PC-3 (cell line): ENCODE data around the gene EDC4. TPM values are rescaled to one million over a fixed set of nuclear protein-coding genes. Genes with fewer than 3 reads are reported as not detected.

Experiments used
- ATAC-seq: fragments of 200-7000 bp; cut with Tn5 transposase; 2 replicates; pipeline ENCODE4 v1.9.1; 2020; ENCODE audit warnings: mild to moderate bottlenecking, moderate library complexity
- BruUV-seq: library from RNA; stranded (reverse); fragments of 400-500 nt; replicated peaks from 2 replicates; lab custom pipeline; 2021; lab: Mats Ljungman, UMichigan
- CTCF ChIA-PET: fragments of 300-600 bp; sonication (Branson Sonifier 250); formaldehyde crosslinking; loops from one replicate; lab custom pipeline; 2022; ENCODE audit warnings: antibody characterized with exemption; lab: Charles Lee
- POLR2A ChIA-PET: fragments of 300-600 bp; sonication (Branson Sonifier 250); formaldehyde crosslinking; loops from one replicate; lab custom pipeline; 2022; ENCODE audit warnings: antibody characterized with exemption; ENCODE audit not compliant: unreplicated experiment; lab: Charles Lee
- DNase-seq: peaks from one replicate; pipeline ENCODE4 v3.0.0-alpha.2; 2015
- H2AFZ ChIP-seq: fragments of 300-600 bp; sonication (generic); 2 replicates; pipeline ENCODE4 v1.6.0; 2016; ENCODE audit warnings: antibody characterized with exemption, low read length
- H3F3A ChIP-seq: fragments of 300-600 bp; sonication (generic); one replicate; pipeline ENCODE4 v1.6.0; 2017; ENCODE audit warnings: antibody characterized with exemption, low read length, control low read depth, mild to moderate bottlenecking; ENCODE audit not compliant: unreplicated experiment
- H3K27ac ChIP-seq: fragments of 300-600 bp; sonication (generic); 2 replicates; pipeline ENCODE4 v1.5.1; 2016; ENCODE audit warnings: mild to moderate bottlenecking, low read length
- H3K27me3 ChIP-seq: fragments of 300-600 bp; sonication (generic); 2 replicates; pipeline ENCODE4 v1.6.1; 2016; ENCODE audit warnings: low read length, mixed read lengths
- H3K36me3 ChIP-seq: fragments of 300-600 bp; sonication (generic); 2 replicates; pipeline ENCODE4 v1.6.1; 2016; ENCODE audit warnings: low read depth, mixed run types, low read length, mixed read lengths
- H3K4me1 ChIP-seq: fragments of 300-600 bp; sonication (generic); 2 replicates; pipeline ENCODE4 v1.5.1; 2016; ENCODE audit warnings: low read length; ENCODE audit not compliant: insufficient read depth
- H3K4me2 ChIP-seq: fragments of 300-600 bp; sonication (generic); 2 replicates; pipeline ENCODE4 v1.6.0; 2016; ENCODE audit warnings: low read length
- H3K4me3 ChIP-seq: fragments of 300-600 bp; sonication (generic); 2 replicates; pipeline ENCODE4 v1.5.1; 2016; ENCODE audit warnings: mild to moderate bottlenecking, low read length, mixed read lengths
- H3K79me2 ChIP-seq: fragments of 300-600 bp; sonication (generic); 2 replicates; pipeline ENCODE4 v1.6.1; 2017; ENCODE audit warnings: low read length, mixed read lengths
- H3K9ac ChIP-seq: fragments of 300-600 bp; sonication (generic); 2 replicates; pipeline ENCODE4 v1.6.0; 2016; ENCODE audit warnings: mild to moderate bottlenecking, low read length
- H3K9me2 ChIP-seq: fragments of 300-600 bp; sonication (generic); replicated peaks from 2 replicates; pipeline ENCODE4 v1.6.1; 2016; ENCODE audit warnings: mixed run types, low read length, mixed read lengths
- H3K9me3 ChIP-seq: fragments of 300-600 bp; sonication (generic); 2 replicates; pipeline ENCODE4 v1.6.1; 2016; ENCODE audit warnings: low read length, mixed read lengths
- H4K20me1 ChIP-seq: fragments of 300-600 bp; sonication (generic); 2 replicates; pipeline ENCODE4 v1.6.1; 2016; ENCODE audit warnings: low read length, mixed read lengths
- EZH2 ChIP-seq: fragments of 300-600 bp; sonication (generic); IDR thresholded peaks from one replicate; pipeline ENCODE4 v1.6.1; 2017; ENCODE audit warnings: antibody characterized with exemption, mild to moderate bottlenecking, low read length; ENCODE audit not compliant: unreplicated experiment
- EZH2phosphoT487 ChIP-seq: fragments of 300-600 bp; sonication (generic); IDR thresholded peaks from 2 replicates; pipeline ENCODE4 v1.6.1; 2018; ENCODE audit warnings: mild to moderate bottlenecking, antibody characterized with exemption, low read length, borderline replicate concordance
- intact Hi-C: fragments of 100-400 bp; cut with micrococcal nuclease; formaldehyde crosslinking; loops from 2 replicates; pipeline ENCODE4 v1.9.0; 2023
- total RNA-seq: library from RNA; depleted of rRNA; stranded (reverse); fragments of >200 nt; gene quantifications from 2 replicates; pipeline ENCODE4 v1.2.3, GENCODE V29; 2014
- TF ChIP-seq, protein P1 (sequence below): fragments of 300-600 bp; sonication (generic); conservative IDR thresholded peaks from 2 replicates; pipeline ENCODE4 v1.5.1; 2017; ENCODE audit warnings: antibody characterized with exemption, low read depth, mild to moderate bottlenecking, low read length

EDC4 gene
- total RNA-seq, 1 experiment from 2014 or later, result 58.9 TPM

DNA sequence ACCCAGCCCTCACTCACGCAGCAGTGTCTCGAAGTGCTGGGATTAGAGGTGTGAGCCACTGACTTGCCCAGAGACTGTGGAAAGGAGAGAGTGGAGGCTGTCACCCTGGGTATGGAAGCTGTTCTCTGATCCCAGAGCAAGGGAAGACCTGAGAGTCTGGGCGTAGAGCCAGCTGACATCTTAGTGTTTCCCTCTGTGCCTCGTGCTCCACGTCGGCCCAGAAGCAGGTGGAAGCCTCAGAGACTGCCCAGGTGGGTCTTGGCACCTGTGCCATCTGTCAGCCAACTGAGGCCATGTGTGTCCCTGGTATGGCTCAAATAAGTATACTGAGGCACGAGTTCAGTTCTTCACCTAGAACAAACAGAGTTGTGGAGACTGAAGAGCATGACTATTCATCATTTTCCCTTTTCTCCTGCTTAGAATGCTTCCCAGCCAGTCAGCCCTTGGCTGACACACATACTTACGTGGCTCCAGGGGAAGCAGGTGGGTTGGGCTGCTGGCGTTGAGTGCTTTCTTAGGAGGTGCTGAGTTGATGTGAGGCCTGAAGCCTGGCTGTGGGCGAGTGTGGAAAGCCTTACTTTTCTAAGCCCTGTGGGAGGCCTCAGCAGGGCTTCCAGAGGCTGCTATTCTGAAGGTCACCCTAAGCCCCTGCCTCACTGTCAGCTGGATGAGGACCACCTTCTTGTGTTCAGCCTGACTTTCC is 50.7 kb downstream of the EDC4 start:
- Histone ChIP-seq H3K36me3 (no peaks in the 10 kb centered on the region; the same call in 1 of the 2 replicates), H4K20me1 (no peaks in the 10 kb centered on the region), H3K9me3 (no peaks in the 10 kb centered on the region), H3K4me1 (peaks cover 18% of the 10 kb centered on the region), H3K4me2 (no peak overlapping the region), H3K79me2 (0 out of 2 replicates have a peak, but pooled peaks cover 4% of the 10 kb centered on the region), H3K27ac (no peak overlapping the region), H3K27me3 (no peaks in the 10 kb centered on the region), H2AFZ (no peak overlapping the region), H3K4me3 (no peak overlapping the region), H3F3A (no peaks in the 10 kb centered on the region), H3K9ac (no peak overlapping the region), H3K9me2 (no peaks in the 10 kb centered on the region)
- intact Hi-C loops, result no loop called here
- ChIA-PET CTCF (no interaction called here), POLR2A (no interaction called here)
- ATAC-seq (no peak), DNase-seq (no peak)
- no TSS peak for BruUV-seq
- TF ChIP-seq, protein P1, sequence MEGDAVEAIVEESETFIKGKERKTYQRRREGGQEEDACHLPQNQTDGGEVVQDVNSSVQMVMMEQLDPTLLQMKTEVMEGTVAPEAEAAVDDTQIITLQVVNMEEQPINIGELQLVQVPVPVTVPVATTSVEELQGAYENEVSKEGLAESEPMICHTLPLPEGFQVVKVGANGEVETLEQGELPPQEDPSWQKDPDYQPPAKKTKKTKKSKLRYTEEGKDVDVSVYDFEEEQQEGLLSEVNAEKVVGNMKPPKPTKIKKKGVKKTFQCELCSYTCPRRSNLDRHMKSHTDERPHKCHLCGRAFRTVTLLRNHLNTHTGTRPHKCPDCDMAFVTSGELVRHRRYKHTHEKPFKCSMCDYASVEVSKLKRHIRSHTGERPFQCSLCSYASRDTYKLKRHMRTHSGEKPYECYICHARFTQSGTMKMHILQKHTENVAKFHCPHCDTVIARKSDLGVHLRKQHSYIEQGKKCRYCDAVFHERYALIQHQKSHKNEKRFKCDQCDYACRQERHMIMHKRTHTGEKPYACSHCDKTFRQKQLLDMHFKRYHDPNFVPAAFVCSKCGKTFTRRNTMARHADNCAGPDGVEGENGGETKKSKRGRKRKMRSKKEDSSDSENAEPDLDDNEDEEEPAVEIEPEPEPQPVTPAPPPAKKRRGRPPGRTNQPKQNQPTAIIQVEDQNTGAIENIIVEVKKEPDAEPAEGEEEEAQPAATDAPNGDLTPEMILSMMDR, result no peak
- TF ChIP-seq EZH2, result no peak
- no peak for TF ChIP-seq EZH2phosphoT487

DNA sequence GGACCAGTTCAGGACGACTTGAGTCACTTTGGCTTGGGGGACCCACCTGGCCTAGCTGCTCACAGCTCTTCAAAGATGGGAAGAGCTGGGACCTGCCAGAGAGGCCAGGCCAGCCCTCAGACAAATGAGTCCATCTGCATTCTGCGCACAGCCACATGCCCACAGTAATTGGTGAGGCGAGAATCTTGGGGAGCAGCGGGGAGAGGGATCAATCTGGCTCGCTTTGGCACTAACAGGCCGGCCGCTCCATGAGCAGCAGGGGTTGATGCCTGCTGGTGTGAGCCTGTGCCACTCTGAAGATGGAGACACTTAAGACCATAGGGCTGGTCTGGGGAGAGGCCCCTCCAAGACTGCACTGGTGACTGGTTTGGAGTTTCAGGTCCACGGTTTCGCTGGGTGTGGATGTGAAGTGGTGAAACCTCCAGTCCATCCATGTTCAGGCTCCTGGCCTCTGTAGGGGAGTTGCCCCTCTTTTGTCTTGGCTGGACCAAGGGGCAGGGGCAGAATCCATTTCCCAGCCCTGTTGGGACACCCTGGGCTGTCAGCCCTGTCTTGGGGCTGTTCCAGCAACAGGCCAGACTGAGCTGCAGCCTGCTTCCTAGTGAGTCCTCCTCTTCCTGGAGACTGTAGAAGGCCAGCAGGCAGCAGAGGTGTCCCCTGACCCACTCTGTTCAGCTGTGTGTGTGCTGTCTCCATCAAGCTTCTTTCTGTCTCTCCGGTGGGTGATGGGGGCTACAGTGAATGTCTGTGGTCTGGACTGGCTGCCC is 51.5 kb downstream of the EDC4 start:
- Histone ChIP-seq H3F3A (no peaks in the 10 kb centered on the region), H3K4me3 (no peak overlapping the region), H3K79me2 (0 out of 2 replicates have a peak, but pooled peaks cover 3% of the 10 kb centered on the region), H3K27me3 (no peaks in the 10 kb centered on the region), H2AFZ (no peak overlapping the region), H3K4me1 (peaks cover 18% of the 10 kb centered on the region), H3K4me2 (no peak overlapping the region), H3K27ac (no peak overlapping the region), H3K9me2 (no peaks in the 10 kb centered on the region), H3K9me3 (no peaks in the 10 kb centered on the region), H4K20me1 (no peaks in the 10 kb centered on the region), H3K36me3 (no peaks in the 10 kb centered on the region), H3K9ac (no peak overlapping the region)
- DNase-seq (no peak), ATAC-seq (no peak)
- intact Hi-C loops, result no loop called here
- BruUV-seq, result no TSS peak
- TF ChIP-seq EZH2 (no peak), EZH2phosphoT487 (no peak)
- TF ChIP-seq, protein P1, result no peak
- CTCF ChIA-PET, result interaction anchor here (1.2 kb wide), 1 partner anchor 40 kb away, joined by 4 read pairs; the partner anchor contains the start of gene NRN1L
- POLR2A ChIA-PET, result no interaction called here
